SK-N-MC (cell line): Measurements from ENCODE around the gene THUMPD1.

Experiments used
- EZH2 ChIP-seq: fragments of 200-600 bp; sonication (generic); IDR thresholded peaks from one replicate; pipeline ENCODE4 v1.6.1; 2017; ENCODE audit warnings: antibody characterized with exemption
- POLR2AphosphoS5 ChIP-seq: IDR thresholded peaks from 2 replicates; pipeline ENCODE4 v1.6.1; 2012; ENCODE audit warnings: mild to moderate bottlenecking, low read depth, low read length, borderline replicate concordance

DNA sequence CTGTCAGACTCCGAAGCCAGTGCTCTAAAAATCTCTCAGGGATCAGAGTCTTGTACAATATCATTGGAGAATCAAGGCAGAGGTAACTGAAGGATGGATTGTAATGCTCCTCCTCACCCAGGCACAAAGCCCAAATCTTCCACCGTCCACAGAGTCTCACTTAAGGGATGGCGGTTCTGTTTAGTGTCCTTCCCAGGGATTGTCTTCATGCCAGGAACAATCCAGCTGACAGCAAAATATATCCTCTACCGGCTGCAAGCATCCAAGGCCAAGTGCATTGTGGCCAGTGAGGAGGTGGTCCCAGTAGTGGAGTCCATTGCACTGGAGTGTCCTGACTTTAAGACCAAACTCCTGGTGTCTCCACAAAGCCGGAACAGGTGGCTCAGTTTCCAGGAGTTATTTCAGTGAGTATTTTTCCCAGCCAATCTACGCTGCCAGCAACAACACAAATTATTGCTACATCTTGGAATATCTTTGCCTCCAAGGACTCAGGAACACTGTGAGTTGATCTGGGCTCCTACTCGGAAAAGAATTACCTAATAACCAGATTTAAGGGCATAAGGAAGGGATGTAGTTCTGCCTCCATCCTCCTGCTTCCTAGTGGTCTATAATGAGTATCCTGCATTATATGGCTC lies 30.2 kb downstream of the THUMPD1 start:
- no peak for TF ChIP-seq EZH2
- TF ChIP-seq POLR2AphosphoS5: no peak
